ENCODE data around the gene SMIM26. TPM values are rescaled to one million over a fixed set of nuclear protein-coding genes. Genes with fewer than 3 reads are reported as not detected.

SMIM26 gene
- total and polyA plus RNA-seq, 2 of the 13 experiments (the other 11 are each of a cell fraction or from before 2014, with no cell fraction given) = 214 to 249 TPM

GRCh38 chr20:18566892-18567738 lies at the start of gene SMIM26 (continued):
- no peak for TF ChIP-seq SCMH1 (CRISPR knock-in tag; IDR thresholded peaks at IDR 0.05; ENCODE audit: borderline replicate concordance)
- TF ChIP-seq NCOR1 (IDR thresholded peaks at IDR 0.05; ENCODE audit: borderline replicate concordance, low read length) = peak; percentile 18
- TF ChIP-seq ZNF709 (CRISPR knock-in tag; IDR thresholded peaks at IDR 0.05) = peak; percentile 91
- TF ChIP-seq ZNF513 (CRISPR knock-in tag; conservative IDR thresholded peaks at IDR 0.05) = no peak; the same call in 1 of the 2 replicates
- peak; percentile 93 for TF ChIP-seq CBX5 (CRISPR knock-in tag; IDR thresholded peaks at IDR 0.05; ENCODE audit: borderline replicate concordance)
- TF ChIP-seq TP53 (CRISPR knock-in tag; conservative IDR thresholded peaks at IDR 0.05) = peak; percentile 88; the same call in 1 of the 2 replicates
- TF ChIP-seq TFE3 (CRISPR knock-in tag; IDR thresholded peaks at IDR 0.05) = peak; percentile 86
- peak; percentile 85 for TF ChIP-seq PITX1 (CRISPR knock-in tag; IDR thresholded peaks at IDR 0.05)
- no peak for TF ChIP-seq ZNF577 (CRISPR knock-in tag; IDR thresholded peaks at IDR 0.05; ENCODE audit: borderline replicate concordance, low read depth)
- no peak for TF ChIP-seq STAG1 (CRISPR knock-in tag; IDR thresholded peaks at IDR 0.05)
- TF ChIP-seq RFXAP (CRISPR knock-in tag; IDR thresholded peaks at IDR 0.05; ENCODE audit: borderline replicate concordance) = peak; percentile 88
- TF ChIP-seq TBL1XR1 (IDR thresholded peaks at IDR 0.05; ENCODE audit: borderline replicate concordance, low read length, partially characterized antibody) = no peak
- TF ChIP-seq TOPORS (CRISPR knock-in tag; IDR thresholded peaks at IDR 0.05) = peak; percentile 23; the same call in 1 of the 2 replicates
- no peak for TF ChIP-seq LCORL (IDR thresholded peaks at IDR 0.05)
- TF ChIP-seq LCORL (CRISPR knock-in tag; IDR thresholded peaks at IDR 0.05) = peak; percentile 90
- TF ChIP-seq SMAD9 (CRISPR knock-in tag; IDR thresholded peaks at IDR 0.05) = peak; percentile 37; the same call in 1 of the 2 replicates
- peak; percentile 95 for TF ChIP-seq ELF3 (CRISPR knock-in tag; IDR thresholded peaks at IDR 0.05)
- TF ChIP-seq ZNF20 (CRISPR knock-in tag; IDR thresholded peaks at IDR 0.05) = 0 out of 2 replicates have a peak, but pooled peaks have one; percentile 83
- peak; percentile 80; the same call in 1 of the 2 replicates for TF ChIP-seq CREBL2 (CRISPR knock-in tag; IDR thresholded peaks at IDR 0.05; ENCODE audit: borderline replicate concordance)
- peak; percentile 81; the same call in 1 of the 2 replicates for TF ChIP-seq ZNF30 (CRISPR knock-in tag; IDR thresholded peaks at IDR 0.05)
- peak; percentile 82; the same call in 1 of the 2 replicates for TF ChIP-seq AKAP8 (CRISPR knock-in tag; IDR thresholded peaks at IDR 0.05)
- TF ChIP-seq DNMT3B (CRISPR knock-in tag; conservative IDR thresholded peaks at IDR 0.05) = peak; percentile 95; the same call in 1 of the 2 replicates
- no peak for TF ChIP-seq NONO (IDR thresholded peaks at IDR 0.05)
- peak; percentile 90 for TF ChIP-seq NONO (CRISPR knock-in tag; conservative IDR thresholded peaks at IDR 0.05)
- TF ChIP-seq ZFYVE20 (CRISPR knock-in tag; IDR thresholded peaks at IDR 0.05; ENCODE audit: borderline replicate concordance, low read depth) = peak; percentile 73; the same call in 1 of the 2 replicates
- TF ChIP-seq JARID2 (CRISPR knock-in tag; IDR thresholded peaks at IDR 0.05; ENCODE audit: insufficient replicate concordance) = peak; percentile 33
- peak; percentile 74; the same call in 1 of the 2 replicates for TF ChIP-seq ZMYM3 (CRISPR knock-in tag; IDR thresholded peaks at IDR 0.05)
- peak; percentile 91 for TF ChIP-seq MYC (CRISPR knock-in tag; IDR thresholded peaks at IDR 0.05; ENCODE audit: borderline replicate concordance)

All from HepG2 (cell line).